GM18508 (cell line): ENCODE results near the gene STRN3.
"Not testable (repeated sequence)": the region's sequence is repeated elsewhere in the genome, so short reads cannot be mapped to it uniquely, and the experiment has no call there.

Experiments used
- ATAC-seq: cut with Tn5 transposase; IDR thresholded peaks from one replicate; pipeline ENCODE4 v1.9.1; 2021; ENCODE audit warnings: moderate number of reproducible peaks; ENCODE audit not compliant: insufficient read depth, unreplicated experiment

The STRN3 gene

DNA sequence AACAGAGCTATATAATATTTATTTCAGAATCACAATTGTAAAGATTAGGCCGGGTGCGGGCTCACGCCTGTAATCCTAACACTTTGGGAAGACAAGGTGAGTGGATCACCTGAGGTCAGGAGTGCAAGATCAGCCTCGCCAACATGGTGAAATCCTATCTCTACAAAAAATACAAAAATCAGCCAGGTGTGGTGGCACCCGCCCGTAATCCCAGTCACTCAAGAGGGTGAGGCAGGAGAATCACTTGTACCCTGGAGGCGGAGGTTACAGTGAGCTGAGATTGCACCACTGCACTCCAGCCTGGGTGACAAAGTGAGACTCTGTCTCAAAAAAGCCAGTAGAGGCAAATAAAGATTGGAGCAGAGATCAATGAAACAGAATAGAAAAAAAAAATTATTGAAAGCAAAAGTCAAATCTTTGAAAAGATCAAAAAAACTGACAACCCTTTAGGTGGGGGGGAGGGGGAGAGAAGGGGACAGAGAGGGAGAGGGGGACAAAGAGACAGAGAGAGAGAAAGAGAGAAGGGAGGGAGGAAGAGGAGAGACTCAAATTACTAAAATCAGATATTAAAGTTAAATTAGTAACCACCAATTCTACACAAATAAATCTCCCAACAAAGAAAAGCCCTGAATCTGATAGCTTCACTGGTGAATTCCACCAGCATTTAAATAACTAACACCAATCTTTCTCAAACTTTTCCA is 53.1 kb downstream of the STRN3 start:
- no peak for ATAC-seq

DNA sequence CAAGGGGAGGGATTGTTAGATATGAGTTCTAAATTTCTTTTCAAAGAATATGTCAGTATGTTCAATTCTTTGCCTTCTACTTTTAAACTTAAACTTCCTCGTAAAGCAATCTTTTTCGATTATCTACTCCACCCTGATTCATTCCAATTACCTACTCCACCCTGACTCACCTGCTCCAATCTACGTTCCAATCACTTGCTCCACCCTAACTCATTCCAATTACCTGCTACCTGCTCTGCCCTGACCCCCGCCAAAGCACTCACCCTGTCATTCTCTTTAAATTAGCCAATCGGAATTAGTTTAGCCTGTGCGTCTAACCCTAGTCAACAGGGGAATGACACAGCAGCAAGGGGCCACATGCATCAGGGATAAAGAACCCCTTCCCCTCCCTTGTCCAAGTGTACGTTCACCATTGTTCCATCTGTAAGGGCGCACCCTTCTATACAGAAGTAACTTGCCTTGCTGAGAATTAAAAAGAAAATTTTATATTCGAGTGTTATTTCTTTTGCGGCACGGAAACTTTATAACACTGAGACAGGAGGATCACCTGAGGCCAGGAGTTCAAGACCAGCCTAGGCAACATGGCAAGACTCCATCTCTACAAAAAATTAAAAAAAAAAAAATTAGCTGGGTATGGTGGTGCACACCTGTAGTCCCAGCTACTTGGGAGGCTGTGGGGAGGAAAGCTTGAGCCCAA is 54.0 kb downstream of the STRN3 start:
- ATAC-seq, result not testable (repeated sequence)

DNA sequence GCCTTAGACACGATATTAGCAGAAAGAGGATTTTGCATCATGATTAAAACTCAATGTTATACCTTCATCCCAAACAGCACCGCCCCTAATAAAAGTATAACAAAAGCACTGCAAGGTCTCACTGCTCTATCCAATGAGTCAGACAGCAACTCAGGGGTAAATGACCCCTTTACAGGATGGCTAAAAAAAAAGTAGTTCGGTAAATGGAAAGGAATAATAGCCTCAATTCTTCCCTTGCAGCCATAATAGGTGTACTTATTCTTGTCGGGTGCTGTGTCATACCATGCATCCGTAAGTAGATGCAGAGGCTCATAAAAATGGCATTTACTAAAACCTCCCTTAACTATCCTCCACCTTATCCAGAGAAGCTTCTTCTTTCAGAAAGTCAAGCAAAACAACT is 54.6 kb downstream of the STRN3 start:
- ATAC-seq, result no peak

DNA sequence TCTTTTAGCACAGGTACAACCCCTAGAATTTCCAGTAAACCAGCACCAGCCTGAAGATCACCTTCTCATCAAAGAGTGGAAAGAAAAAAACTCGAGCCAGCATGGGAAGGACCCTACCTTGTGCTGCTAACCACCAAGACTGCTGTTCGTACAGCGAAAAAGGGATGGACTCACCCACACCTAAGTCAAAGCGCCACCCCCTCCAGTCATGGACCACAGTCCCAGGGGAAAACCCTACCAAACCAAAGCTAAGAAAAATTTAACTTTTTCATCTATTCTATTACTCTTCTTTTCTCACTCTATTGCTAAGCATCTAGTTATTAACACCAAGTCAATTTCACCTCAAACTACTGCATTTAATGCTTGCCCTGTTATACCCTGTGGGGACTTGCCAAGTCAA is 56.4 kb downstream of the STRN3 start:
- ATAC-seq, result not testable (repeated sequence)

DNA sequence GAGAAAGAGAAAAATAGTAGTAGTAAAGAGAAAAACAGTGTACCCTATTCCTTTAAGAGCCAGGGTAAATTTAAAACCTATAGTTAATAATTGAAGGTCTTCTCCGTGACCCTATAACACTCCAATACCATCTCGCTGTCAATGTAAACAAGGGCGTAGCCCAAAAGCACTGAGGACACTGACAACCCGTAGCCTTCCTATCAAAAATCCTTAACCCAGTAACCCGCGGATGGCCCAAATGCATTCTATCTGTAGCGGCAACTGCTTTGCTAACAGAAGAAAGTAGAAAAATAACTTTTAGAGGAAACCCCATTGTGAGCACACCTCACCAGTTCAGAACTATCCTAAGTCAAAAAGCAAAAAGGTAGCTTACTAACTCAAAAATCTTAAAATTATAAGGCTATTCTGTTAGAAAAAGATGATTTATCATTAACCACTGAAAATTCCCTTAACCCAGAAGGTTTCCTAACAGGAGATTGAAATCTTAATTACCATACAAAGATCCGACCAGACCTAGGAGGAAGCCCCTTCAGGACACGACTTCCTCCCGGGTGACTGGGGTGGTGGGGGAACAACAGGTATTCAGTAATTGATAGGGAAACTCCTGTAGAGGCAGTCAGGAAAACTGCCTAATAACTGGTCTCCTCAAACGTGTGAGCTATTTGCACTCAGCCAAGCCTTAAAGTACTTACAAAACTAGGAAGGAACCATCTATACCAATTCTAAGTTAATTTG is 58.6 kb downstream of the STRN3 start:
- ATAC-seq, result not testable (repeated sequence)

DNA sequence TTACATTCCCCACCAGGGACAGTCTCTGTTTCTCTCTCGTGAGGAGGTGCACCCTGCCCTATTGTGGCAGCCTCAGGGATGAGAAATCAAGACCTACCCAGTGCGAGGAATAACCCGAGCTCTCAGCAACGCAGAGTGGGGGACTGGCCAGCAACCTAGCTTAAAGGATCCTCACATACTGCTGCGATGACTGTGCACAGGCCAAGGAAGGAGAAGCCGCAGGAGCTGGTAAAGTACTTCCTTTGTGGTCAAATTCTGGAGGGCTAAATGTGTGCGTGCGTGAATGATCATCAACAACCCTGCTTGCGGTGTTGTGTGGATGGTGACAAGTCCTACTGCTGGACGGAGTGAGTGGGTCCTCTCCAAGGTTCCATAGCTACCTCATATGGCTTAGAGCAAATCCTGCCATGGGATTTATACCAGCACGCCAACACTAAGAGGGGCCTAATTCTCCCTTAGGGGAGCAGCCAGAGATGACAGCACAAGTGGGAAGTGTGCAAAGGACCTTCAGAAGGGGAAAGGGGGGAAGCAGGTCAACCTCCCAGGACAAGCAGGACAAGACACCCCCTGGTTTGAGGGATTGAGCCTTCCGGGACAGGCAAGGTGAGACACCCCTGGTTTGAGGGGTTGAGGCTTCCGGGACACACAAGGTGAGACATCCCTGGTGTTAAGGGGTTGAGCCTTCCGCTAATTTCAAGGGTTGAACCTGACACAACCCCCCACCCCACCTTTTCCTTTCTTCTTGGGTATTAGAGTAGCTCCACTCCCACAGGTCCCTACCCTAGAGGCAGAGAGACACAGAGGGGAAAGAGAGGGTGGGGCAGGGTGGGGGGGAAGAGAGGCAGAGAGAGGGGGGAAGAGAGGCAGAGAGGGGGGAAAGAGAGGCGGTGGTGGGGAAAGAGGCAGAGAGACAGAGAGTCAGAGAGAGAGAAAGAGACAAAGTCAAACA is 59.5 kb downstream of the STRN3 start:
- no peak for ATAC-seq

DNA sequence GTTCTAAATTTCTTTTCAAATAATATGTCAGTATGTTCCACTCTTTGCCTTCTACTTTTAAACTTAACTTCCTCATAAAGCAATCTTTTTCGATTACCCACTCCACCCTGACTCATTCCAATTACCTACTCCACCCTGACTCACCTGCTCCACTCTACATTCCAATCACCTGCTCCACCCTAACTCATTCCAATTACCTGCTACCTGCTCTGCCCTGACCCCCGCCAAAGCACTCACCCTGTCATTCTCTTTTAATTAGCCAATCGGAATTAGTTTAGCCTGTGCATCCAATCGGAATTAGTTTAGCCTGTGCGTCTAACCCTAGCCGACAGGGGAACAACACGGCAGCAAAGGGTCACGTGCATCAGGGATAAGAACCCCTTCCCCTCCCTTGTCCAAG is 60.3 kb downstream of the STRN3 start:
- ATAC-seq, result not testable (repeated sequence)

DNA sequence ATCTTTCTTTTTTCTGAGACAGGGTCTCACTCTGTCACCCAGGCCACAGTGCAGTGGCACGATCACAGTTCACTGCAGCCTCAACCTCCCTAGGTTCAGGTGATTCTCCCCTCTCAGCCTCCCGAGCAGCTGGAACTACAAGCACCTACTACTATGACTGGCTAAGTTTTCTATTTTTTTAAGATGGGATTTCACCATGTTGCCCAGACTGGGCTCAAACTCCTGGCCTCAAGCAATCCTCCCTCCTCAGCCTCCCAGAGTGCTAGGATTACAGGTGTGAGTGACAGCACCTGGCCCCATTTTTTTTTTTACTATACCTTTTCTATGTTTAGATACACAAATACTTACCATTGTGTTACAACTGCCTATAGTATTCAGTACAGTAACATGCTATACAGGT is 63.6 kb downstream of the STRN3 start:
- ATAC-seq, result not testable (repeated sequence)

DNA sequence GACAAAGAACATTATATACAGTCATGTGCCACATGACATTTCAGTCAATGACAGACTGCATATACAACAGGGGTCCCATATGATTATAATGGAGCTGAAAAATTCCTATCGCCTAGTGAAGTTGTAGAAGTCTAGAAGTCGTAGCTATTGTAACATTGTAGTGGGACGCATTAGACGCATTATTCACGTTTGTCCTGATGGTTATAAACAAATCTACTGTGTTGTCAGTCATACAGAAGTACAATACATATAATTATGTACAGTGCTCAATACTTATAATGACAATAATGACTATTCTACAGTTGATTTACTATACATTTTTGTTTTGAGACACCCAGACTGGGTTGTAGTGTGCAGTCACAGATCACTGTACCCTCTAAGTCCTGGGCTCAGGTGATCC is 64.8 kb downstream of the STRN3 start:
- ATAC-seq, result no peak

DNA sequence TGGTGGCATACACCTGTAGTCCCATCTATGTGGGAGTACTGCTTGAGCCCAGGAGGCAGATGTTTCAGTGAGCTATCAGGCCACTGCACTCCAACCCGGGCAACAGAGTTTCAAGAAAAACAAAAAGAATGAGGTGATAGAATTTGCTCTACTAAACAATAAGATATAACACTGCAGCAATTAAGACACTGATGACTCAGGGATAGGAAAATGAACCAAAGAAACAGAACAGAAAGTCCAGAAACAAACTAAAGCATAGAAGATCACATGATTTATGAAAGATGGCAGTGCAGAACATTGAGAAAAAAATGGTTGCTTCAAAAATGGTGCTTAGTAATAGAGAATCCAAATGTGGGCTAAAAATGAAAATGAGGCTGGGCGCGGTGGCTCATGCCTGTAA is 66.0 kb downstream of the STRN3 start:
- ATAC-seq, result no peak

DNA sequence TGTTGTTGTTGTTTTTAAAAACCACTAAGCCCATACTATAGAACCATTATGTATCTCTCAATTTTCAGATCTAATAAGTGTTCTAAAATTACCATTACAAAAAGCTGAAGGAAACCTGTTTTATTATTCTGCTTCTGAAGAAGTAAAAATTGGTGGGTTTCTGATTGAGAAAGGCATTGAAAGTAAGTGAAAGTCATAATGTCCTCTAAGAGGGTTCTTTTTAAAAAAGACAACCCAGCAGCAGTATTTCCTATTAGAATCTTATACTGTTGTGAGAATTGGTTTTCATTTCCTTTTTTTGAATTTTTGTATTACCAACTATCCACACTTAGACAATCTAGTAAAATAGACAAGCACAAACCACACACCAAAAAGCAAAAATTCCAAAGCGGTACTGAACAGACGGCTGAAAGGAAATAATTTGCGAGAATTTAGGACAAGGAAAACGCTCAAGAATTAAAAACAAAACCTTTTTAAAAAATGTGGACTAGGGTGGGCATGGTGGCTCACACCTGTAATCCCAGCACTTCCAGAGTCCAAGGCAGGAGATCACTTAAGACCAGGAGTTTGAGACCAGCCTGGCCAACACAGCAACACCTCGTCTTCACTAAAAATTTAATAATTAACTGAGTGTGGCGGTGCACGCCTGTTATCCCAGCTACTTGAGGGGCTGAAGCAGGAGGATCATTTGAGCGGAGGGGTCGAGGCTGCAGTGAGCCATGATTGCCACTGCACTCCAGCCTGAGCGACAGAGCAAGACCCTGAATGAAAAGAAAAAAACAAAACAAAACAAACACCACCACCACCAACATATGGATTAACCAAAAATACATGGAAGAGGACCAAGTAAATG is 67.4 kb downstream of the STRN3 start:
- ATAC-seq, result no peak

DNA sequence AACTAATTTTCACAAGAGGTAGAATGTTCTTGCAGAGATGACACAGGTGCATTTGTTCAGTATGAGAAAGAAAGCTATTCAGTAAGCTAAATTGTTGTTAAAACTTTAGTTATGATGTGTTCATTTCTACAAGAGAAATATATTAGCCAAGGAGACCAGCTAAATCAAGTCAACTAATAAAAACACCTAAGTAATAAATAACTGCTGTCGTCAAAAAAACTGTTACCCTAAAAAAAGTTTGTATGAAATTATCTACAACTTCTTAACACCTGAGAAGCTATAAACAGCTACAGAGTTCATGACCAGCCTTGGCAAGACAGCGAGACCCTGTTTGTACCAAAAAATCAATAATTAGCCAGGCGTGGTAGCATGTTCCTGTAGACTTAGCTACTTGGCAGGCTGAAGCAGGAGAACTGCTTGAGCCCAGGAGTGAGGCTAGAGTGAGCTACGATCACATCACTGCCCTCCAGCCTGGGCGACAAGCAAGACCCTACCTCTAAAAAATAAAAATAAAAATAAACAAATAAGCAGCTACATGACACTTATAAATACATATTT is 68.3 kb downstream of the STRN3 start:
- peak; percentile 83 for ATAC-seq

DNA sequence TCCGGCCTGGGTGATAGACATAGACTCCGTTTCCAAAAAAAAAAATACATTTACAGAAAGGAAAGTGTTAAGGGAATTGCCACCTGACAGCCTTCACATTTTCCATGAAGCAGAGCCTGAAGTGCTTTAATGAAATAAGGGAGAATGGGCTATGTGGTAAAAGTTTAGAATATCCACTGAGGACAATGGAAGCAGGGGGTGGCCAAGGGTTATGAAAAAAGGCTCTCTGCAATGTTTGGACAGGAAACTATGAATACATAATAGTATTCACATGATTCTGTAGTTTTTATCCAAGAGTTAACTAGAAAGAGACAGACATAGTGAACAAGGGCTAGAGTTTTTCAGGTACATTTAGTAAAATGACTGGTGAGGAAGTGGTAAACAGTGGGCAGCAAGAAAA is 76.5 kb downstream of the STRN3 start:
- no peak for ATAC-seq

DNA sequence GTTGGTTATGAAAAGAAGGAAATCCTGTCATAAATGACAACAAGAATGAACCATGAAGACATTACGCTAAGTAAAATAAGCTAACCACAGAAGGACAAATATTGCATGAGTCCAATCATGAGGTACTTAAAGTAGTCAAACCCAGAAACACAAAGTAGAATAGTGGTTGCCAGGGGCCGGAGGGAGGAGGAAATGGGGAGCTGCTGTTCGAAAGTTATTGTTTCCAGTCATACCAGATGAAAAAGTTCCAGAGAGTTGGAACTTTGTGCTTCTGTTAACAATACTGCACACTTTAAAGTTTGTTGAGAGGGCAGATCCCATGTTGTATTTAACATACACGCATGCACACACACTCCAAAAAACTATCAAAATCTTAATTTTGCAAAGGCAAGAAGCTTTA is 82.5 kb downstream of the STRN3 start:
- no peak for ATAC-seq

DNA sequence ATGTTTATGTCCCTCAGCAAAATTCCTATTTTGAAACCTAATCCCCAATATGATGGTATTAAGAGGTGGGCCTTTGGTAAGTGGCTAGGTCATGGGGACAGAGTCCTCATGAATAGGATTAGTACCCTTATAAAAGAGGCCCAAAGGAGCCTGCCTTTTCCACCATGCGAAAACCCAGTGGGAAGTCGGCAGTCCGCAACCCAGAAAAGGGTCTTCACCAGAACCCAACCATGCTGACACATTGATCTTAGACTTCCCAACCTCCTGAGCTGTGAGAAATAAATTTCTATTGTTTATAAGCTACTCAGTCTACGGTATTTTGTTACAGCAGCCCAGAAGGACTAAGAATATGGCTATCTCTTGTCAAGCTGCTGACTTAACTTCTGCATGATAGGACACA is 85.3 kb downstream of the STRN3 start:
- ATAC-seq, result no peak

DNA sequence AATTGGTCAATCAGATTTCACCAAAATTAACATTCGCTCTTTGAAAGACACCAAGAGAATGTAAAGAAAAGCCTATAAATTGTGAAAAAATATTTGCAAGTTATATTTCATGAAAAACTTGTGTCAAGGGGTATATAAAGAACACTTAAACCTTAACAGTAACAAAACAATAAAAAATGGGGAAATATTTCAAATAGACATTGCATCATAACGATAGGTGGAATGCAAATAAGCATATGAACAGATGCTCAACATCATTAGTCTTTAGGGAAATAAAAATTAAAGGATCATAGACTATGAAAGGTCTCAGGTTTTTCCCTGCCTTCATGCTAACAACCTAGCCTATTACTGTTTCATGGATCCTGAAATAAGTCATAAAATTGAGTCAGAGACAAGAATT is 87.6 kb downstream of the STRN3 start:
- no peak for ATAC-seq

DNA sequence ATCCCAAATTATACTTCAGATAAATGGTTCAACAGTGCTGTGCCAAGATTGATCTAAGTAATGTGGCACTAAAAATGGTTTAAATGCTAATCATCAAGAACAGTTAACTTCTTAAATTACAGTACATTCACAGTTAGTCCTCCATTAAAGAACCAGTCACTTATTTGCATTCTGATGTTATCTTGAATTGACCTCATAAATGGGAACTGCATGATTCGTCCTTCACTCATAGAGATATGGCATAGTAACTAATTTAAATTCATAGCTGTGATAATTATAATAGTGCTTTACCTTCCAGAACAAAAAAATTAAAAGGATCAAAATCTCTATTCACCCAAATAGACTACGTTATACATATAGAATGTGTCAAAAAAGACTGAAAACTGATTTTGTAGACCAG is 90.7 kb downstream of the STRN3 start:
- ATAC-seq, result no peak

DNA sequence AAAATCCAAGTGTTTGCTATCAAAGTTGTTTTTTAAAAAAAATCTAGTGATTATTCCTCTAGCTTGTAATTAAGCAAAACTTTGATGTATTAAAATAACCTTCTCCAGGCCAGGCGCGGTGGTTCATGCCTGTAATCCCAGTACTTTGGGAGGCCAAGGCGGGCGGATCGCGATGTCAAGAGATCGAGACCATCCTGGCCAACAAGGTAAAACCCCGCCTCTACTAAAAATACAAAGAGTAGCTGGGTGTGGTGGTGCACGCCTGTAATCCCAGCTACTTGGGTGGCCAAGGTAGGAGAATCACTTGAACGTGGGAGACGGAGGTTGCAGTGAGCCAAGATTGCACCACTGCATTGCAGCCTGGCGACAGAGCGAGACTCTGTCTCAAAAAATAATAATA is 92.2 kb downstream of the STRN3 start:
- not testable (repeated sequence) for ATAC-seq

DNA sequence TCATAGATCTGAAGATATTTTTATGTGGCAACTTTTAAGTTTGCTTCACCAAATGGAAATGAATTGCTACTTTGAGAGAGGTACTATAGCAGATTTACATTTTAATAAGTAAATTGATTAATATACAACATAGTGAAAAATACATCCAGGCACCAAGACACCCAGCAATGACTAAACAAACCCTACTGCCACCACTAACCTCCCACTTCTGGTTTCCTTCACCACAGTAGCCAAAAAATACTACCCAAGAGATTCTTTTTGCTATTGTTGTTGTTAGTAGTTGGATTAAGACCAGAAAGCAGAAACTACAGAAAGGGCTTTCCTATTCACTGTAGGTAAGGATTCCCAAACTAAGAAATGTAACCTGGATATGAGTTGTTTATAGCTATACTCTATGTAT is 97.7 kb downstream of the STRN3 start:
- ATAC-seq, result peak; percentile 50
